CD8-positive, alpha-beta memory T cell (primary cell): ENCODE data around the gene IL24. TPM values are rescaled to one million over a fixed set of nuclear protein-coding genes. Genes with fewer than 3 reads are reported as not detected.
A peak's percentile ranks its signal among the peaks of the same experiment; 100 is the strongest.

Experiments
- CTCF ChIA-PET: fragments of 350-600 bp; sonication (Branson Sonifier 250); formaldehyde crosslinking; loops from one replicate; lab custom pipeline; 2021; ENCODE audit warnings: antibody characterized with exemption; lab: Charles Lee
- POLR2A ChIA-PET: fragments of 350-600 bp; sonication (Branson Sonifier 250); formaldehyde crosslinking; loops from one replicate; lab custom pipeline; 2021; ENCODE audit warnings: antibody characterized with exemption; lab: Charles Lee
- DNase-seq, 5 donors: peaks; one replicate each; pipeline versions ENCODE4 v3.0.0 to v3.0.0-alpha.2; 2020 to 2022; ENCODE audit warnings: mixed read lengths in 1 of 5
- H3K27ac ChIP-seq: one replicate; pipeline ENCODE4 v1.7.0; 2013; ENCODE audit warnings: low read depth, mild to moderate bottlenecking, low read length, moderate library complexity
- H3K27me3 ChIP-seq: 2 replicates; pipeline ENCODE4 v1.7.0; 2013; ENCODE audit warnings: low read length, mild to moderate bottlenecking; ENCODE audit not compliant: insufficient read depth, poor library complexity, severe bottlenecking
- H3K36me3 ChIP-seq: 2 replicates; pipeline ENCODE4 v1.7.0; 2013; ENCODE audit warnings: mild to moderate bottlenecking, low read length, moderate library complexity; ENCODE audit not compliant: insufficient read depth
- H3K4me1 ChIP-seq: 2 replicates; pipeline ENCODE4 v1.7.0; 2013; ENCODE audit warnings: mild to moderate bottlenecking, low read length, moderate library complexity; ENCODE audit not compliant: insufficient read depth
- H3K4me3 ChIP-seq: 2 replicates; pipeline ENCODE4 v1.7.0; 2013; ENCODE audit warnings: mild to moderate bottlenecking, low read length
- H3K9me3 ChIP-seq: 2 replicates; pipeline ENCODE4 v1.7.0; 2013; ENCODE audit warnings: mild to moderate bottlenecking, low read length
- H3K27ac Mint-ChIP-seq, 8 donors: one replicate each; pipeline ENCODE4 v1.8.0; 2020 to 2021; ENCODE audit warnings: mixed read lengths in 8 of 8, mild to moderate bottlenecking in 6 of 8, inconsistent platforms in 3 of 8, moderate library complexity in 3 of 8
- H3K27me3 Mint-ChIP-seq, 2 donors: one replicate each; pipeline ENCODE4 v1.8.0; 2020 to 2021; ENCODE audit warnings: mixed read lengths in 2 of 2, mild to moderate bottlenecking in 1 of 2, moderate library complexity in 1 of 2
- H3K36me3 Mint-ChIP-seq, 3 donors: one replicate each; pipeline ENCODE4 v1.8.0; 2020 to 2021; ENCODE audit warnings: mixed read lengths in 3 of 3, inconsistent platforms in 1 of 3, mild to moderate bottlenecking in 1 of 3
- H3K4me1 Mint-ChIP-seq, 3 donors: one replicate each; pipeline ENCODE4 v1.8.0; 2020 to 2021; ENCODE audit warnings: mixed read lengths in 3 of 3, inconsistent platforms in 1 of 3, mild to moderate bottlenecking in 1 of 3
- H3K4me3 Mint-ChIP-seq, 7 donors: one replicate each; pipeline ENCODE4 v1.8.0; 2020 to 2021; ENCODE audit warnings: mixed read lengths in 7 of 7, mild to moderate bottlenecking in 6 of 7, moderate library complexity in 4 of 7, inconsistent platforms in 2 of 7
- H3K9me3 Mint-ChIP-seq, 5 donors: one replicate each; pipeline ENCODE4 v1.8.0; 2020 to 2022; ENCODE audit warnings: mixed read lengths in 5 of 5, mild to moderate bottlenecking in 3 of 5, moderate library complexity in 2 of 5, inconsistent platforms in 1 of 5
- polyA plus RNA-seq: library from polyadenylated mRNA; unstranded; fragments of 300-500 nt; fragmentation: Illumina TruSeq; gene quantifications from one replicate; pipeline ENCODE4 v1.2.3, GENCODE V29; 2021
- total RNA-seq, 2 experiments: library from RNA; stranded (reverse); gene quantifications; one replicate each; pipeline ENCODE4 v1.2.3, GENCODE V29; 2021

IL24 gene
- total and polyA plus RNA-seq, 3 experiments from 2014 or later, result 2.0 to 22.5 (median 2.9) TPM

DNA sequence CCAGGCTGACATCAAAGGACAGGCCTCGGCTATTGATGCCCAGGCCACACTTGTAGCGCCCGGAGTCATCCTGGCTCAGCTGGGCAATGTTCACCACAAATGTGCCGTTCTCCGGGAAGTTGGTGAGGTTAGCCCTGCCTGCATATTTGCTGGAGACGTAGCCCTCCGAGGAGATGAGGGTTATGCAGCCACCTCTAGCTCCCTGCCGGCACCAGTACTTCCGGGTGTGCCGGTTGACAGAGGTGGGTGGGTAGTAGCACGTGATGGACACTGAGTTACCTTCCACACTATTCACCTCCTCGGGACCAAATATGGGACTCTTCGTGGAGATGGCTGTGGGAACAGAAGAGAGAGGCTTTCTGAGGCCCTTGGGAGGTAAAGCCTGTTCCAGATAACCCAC lies 41.9 kb downstream of the IL24 start:
- Histone ChIP-seq H3K36me3 (no peaks in the 10 kb centered on the region), H3K9me3 (no peaks in the 10 kb centered on the region), H3K27me3 (no peaks in the 10 kb centered on the region), H3K4me3 (no peak overlapping the region), H3K4me1 (no peaks in the 10 kb centered on the region), H3K27ac (no peak overlapping the region)
- no peak overlapping the region for H3K4me3 Mint-ChIP-seq
- ChIA-PET POLR2A (no interaction called here), CTCF (interaction anchor here (1.0 to 1.2 kb wide), 2 partner anchors 204 to 449 kb away, joined by 3 read pairs; no protein-coding TSS in a partner anchor)
- peaks cover 0 to 5% (median 0%) of the 10 kb centered on the region in 3 donors for H3K4me1 Mint-ChIP-seq
- H3K27ac Mint-ChIP-seq, result no peak overlapping the region
- H3K36me3 Mint-ChIP-seq, result no peaks in the 10 kb centered on the region
- no peaks in the 10 kb centered on the region for H3K9me3 Mint-ChIP-seq
- H3K27me3 Mint-ChIP-seq, result peaks cover 4 to 5% of the 10 kb centered on the region in 2 donors
- no peak for DNase-seq

DNA sequence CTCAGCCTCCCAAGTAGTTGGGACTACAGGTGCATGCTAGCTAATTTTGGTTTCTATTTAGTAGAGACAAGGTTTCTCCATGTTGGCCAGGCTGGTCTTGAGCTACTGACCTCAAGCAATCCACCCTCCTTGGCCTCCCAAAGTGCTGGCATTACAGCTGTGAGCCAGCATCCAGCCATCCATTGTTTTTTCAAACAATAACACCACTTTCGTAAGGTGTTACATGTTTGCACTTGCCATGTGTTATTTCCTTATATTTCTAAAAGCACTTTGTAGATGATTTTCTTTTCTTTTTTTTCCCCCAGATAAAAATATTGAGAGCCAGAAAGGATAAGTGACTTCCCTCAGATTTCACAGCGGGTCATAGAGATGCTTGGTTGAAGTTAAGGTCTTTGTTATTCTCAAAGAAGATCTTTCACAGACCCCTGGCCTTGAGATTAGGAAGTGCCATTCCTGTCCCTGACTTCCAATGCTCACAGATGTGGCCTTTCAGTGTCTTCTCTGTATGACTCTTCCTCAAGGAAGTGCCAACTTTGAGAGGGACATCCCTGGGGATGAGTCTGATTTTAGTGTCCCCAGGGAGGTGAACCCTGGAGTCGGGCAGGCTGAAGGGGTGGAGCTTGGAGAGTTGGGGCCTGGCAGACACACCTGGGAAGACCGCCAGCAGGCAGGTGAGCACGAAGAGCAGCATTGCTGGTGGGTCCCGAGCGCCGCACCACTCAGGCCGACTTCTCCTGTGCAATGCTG lies 42.8 kb downstream of the IL24 start:
- CTCF ChIA-PET, result interaction anchor here (1.1 kb wide), 1 partner anchor 28 kb away, joined by 3 read pairs; no protein-coding TSS in a partner anchor

DNA sequence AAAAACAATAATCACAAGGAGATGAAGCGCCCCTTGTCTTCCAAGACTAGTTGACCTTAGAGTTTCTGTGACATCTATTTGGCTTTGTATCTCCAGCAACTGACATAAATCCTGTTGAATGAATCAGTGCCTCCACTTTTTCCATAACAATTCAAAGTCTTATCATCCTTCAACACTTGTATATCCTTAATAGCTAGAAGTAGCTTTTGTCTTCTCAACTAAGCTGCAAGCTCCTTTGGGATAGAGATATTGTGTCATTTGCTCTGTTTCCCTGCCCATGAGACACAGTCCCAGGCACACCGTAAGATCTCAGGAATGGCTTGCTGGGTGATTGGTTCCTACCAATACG lies 43.3 kb downstream of the IL24 start:
- ChIA-PET CTCF (interaction anchor here (1.1 kb wide), 1 partner anchor 28 kb away, joined by 3 read pairs; no protein-coding TSS in a partner anchor), POLR2A (no interaction called here)
- Mint-ChIP-seq H3K4me3 (no peak overlapping the region), H3K4me1 (peaks cover 8 to 16% (median 11%) of the 10 kb centered on the region in 3 donors), H3K27me3 (peaks cover 5 to 8% of the 10 kb centered on the region in 2 donors), H3K36me3 (no peaks in the 10 kb centered on the region), H3K27ac (peak overlapping the region in 1 of 8 donors; percentile 38), H3K9me3 (no peaks in the 10 kb centered on the region)
- Histone ChIP-seq H3K27me3 (no peaks in the 10 kb centered on the region), H3K36me3 (no peaks in the 10 kb centered on the region), H3K9me3 (no peaks in the 10 kb centered on the region), H3K27ac (no peak overlapping the region), H3K4me3 (no peak overlapping the region), H3K4me1 (peaks cover 4% of the 10 kb centered on the region)
- no peak for DNase-seq

More for the DNA sequence above, 42.8 kb downstream of the IL24 start:
- no peak overlapping the region for H3K27ac ChIP-seq
- Mint-ChIP-seq H3K27ac (peak overlapping the region in 1 of 8 donors; percentile 6), H3K4me1 (peaks cover 7 to 12% (median 7%) of the 10 kb centered on the region in 3 donors), H3K4me3 (no peak overlapping the region), H3K27me3 (peaks cover 5 to 8% of the 10 kb centered on the region in 2 donors), H3K36me3 (no peaks in the 10 kb centered on the region), H3K9me3 (no peaks in the 10 kb centered on the region)
- H3K27me3 ChIP-seq, result no peaks in the 10 kb centered on the region
- no peak for DNase-seq
- no peaks in the 10 kb centered on the region for H3K36me3 ChIP-seq
- no peak overlapping the region for H3K4me3 ChIP-seq
- H3K9me3 ChIP-seq, result no peaks in the 10 kb centered on the region
- H3K4me1 ChIP-seq, result peaks cover 4% of the 10 kb centered on the region
- POLR2A ChIA-PET, result no interaction called here

DNA sequence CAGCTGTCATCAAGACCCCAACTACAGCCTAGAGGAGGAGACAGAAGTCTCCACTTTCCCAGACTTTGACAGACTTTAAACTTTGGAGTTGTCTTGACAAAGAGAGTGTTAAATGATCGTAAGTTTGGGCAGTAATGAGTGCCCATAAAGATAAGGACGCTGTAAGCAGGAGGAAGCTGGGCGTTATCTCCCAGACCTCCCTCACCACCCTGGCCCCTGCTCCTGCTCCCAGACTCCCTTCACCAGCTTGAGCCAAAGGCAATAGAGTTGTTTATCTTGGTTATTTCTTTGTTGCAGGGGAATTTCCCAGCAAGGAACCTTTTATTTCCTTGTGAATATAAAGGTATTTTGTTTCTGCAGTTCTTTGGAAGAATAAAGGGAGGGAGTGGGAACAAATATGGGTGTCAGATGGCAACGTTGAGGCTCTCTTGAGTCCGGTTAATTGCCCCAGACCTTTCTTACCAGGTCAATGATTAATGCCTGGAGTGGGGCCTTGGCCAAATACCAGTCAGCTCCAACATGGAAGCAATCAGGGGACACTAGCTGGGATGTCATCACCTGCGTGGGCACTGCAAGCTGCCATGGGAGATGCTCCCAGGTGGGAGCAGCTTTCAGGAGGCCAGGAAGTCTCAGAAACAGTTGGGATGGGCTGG lies 44.6 kb downstream of the IL24 start:
- no peak overlapping the region for H3K4me3 Mint-ChIP-seq
- no peaks in the 10 kb centered on the region for H3K36me3 ChIP-seq
- H3K27me3 ChIP-seq, result no peaks in the 10 kb centered on the region
- no peaks in the 10 kb centered on the region for H3K9me3 Mint-ChIP-seq
- no peaks in the 10 kb centered on the region for H3K36me3 Mint-ChIP-seq
- ChIA-PET CTCF (interaction anchor here (0.7 to 1.5 kb wide), 4 partner anchors 8 to 87 kb away, joined by 3 to 8 read pairs (median 4); no protein-coding TSS in a partner anchor), POLR2A (no interaction called here)
- peak overlapping the region in 1 of 8 donors; percentile 5 for H3K27ac Mint-ChIP-seq
- no peak overlapping the region for H3K4me3 ChIP-seq
- DNase-seq, result no peak
- peaks cover 8 to 16% (median 13%) of the 10 kb centered on the region in 3 donors for H3K4me1 Mint-ChIP-seq
- peaks cover 8% of the 10 kb centered on the region in 2 donors for H3K27me3 Mint-ChIP-seq
- H3K27ac ChIP-seq, result no peak overlapping the region
- no peaks in the 10 kb centered on the region for H3K9me3 ChIP-seq
- H3K4me1 ChIP-seq, result peaks cover 4% of the 10 kb centered on the region

DNA sequence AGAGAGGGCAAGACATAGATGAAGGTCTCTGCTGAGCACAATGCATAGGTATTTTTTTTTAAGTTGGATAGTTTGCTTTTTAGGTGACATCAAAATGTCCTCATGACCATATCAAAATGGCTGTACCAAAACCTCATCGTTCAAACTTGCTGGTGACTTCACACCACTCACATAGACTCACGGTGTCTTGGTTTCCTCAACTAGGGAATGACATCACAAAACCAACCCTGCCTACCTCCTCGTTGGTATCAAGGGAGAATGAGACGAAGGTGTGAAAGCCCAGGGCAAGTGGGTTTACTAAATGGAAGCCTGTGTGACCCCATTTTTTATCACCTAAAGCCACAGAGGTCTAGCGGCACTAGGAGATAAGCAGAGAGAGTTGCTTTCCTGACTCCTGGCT lies 47.5 kb downstream of the IL24 start:
- H3K27me3 ChIP-seq, result no peaks in the 10 kb centered on the region
- no peaks in the 10 kb centered on the region for H3K9me3 ChIP-seq
- no peaks in the 10 kb centered on the region for H3K9me3 Mint-ChIP-seq
- no peaks in the 10 kb centered on the region for H3K36me3 Mint-ChIP-seq
- no peak overlapping the region for H3K4me3 ChIP-seq
- H3K4me3 Mint-ChIP-seq, result peak overlapping the region in 2 of 7 donors; percentile 22 to 23
- H3K4me1 Mint-ChIP-seq, result peaks cover 8 to 21% (median 18%) of the 10 kb centered on the region in 3 donors
- H3K4me1 ChIP-seq, result peaks cover 4% of the 10 kb centered on the region
- POLR2A ChIA-PET, result no interaction called here
- H3K27ac ChIP-seq, result no peak overlapping the region
- peaks cover 8 to 10% of the 10 kb centered on the region in 2 donors for H3K27me3 Mint-ChIP-seq
- peak overlapping the region in 6 of 8 donors; percentile 27 to 89 (median 70) for H3K27ac Mint-ChIP-seq
- CTCF ChIA-PET, result no interaction called here
- DNase-seq, result peak in 1 of 5 donors; percentile 54
- no peaks in the 10 kb centered on the region for H3K36me3 ChIP-seq

DNA sequence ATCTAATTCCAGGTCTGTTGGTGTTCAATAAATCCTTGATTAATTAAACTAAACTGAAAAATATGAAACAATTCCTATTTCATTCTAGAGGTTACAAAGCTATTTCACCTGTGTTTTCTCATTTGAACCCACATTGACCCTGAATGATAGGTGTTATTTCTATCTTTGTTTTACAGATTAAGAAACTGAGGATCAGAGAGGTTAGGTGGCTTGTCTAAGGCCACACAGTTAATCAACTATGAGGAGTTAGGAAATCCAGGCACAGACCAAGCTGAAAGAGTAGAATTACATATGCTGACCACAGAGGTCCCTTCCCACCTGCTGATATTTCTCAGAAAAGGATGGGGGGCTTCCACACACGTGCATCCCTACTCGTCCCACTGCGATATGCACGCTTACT lies 48.5 kb downstream of the IL24 start:
- Histone ChIP-seq H3K36me3 (no peaks in the 10 kb centered on the region), H3K4me3 (no peak overlapping the region), H3K27ac (no peak overlapping the region), H3K4me1 (peaks cover 4% of the 10 kb centered on the region), H3K27me3 (no peaks in the 10 kb centered on the region), H3K9me3 (no peaks in the 10 kb centered on the region)
- H3K27ac Mint-ChIP-seq, result peak overlapping the region in 2 of 8 donors; percentile 44 to 92
- POLR2A ChIA-PET, result no interaction called here
- peaks cover 6 to 8% of the 10 kb centered on the region in 2 donors for H3K27me3 Mint-ChIP-seq
- no peak overlapping the region for H3K4me3 Mint-ChIP-seq
- H3K9me3 Mint-ChIP-seq, result peaks cover 0 to 2% (median 0%) of the 10 kb centered on the region in 5 donors
- CTCF ChIA-PET, result interaction anchor here (1.0 to 1.2 kb wide), 2 partner anchors 8 to 10 kb away, joined by 3 read pairs; no protein-coding TSS in a partner anchor
- H3K36me3 Mint-ChIP-seq, result peaks cover 0 to 1% (median 0%) of the 10 kb centered on the region in 3 donors
- no peak for DNase-seq
- H3K4me1 Mint-ChIP-seq, result peaks cover 8 to 21% (median 18%) of the 10 kb centered on the region in 3 donors

DNA sequence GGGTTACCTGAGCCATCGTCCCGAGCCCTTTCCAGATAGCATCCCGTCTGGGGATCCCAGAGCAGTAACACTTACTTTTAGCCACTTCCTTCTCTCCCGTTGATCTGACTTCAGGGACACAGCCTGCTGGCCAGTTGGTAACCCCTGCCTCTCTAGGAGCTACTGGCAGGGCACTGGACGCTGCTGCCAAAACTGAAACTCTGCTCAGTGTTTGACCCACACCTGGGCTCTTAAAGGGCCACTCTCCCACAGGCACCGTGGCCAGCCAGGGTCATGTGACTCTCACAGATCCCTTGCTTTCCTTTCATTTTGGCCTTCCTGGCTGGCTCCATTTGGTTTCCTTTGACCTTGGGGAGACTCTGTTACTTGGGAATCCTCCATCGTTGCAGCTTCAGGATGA lies 49.0 kb downstream of the IL24 start, which contains the start of gene PIGR:
TSS of gene PIGR (minus strand) at position 206 of the 400 bp plus-strand sequence. CDS start 5,935 bp downstream, outside the sequence.
- H3K36me3 Mint-ChIP-seq, result peaks cover 0 to 1% (median 0%) of the 10 kb centered on the region in 3 donors
- peaks cover 0 to 2% (median 0%) of the 10 kb centered on the region in 5 donors for H3K9me3 Mint-ChIP-seq
- peak within 1 kb of the TSS in 6 of 8 donors; percentile 23 to 92 (median 40) for H3K27ac Mint-ChIP-seq
- Histone ChIP-seq H3K27me3 (no peaks in the 10 kb centered on the region), H3K9me3 (no peaks in the 10 kb centered on the region), H3K4me1 (peaks cover 4% of the 10 kb centered on the region), H3K27ac (no peak within 1 kb of the TSS), H3K36me3 (no peaks in the 10 kb centered on the region), H3K4me3 (no peak within 1 kb of the TSS)
- H3K4me3 Mint-ChIP-seq, result no peak within 1 kb of the TSS
- DNase-seq, result no peak
- peaks cover 5 to 8% of the 10 kb centered on the region in 2 donors for H3K27me3 Mint-ChIP-seq
- CTCF ChIA-PET, result interaction anchor here (1.0 to 1.2 kb wide), 3 partner anchors 10 to 37 kb away, joined by 3 read pairs; no protein-coding TSS in a partner anchor
- POLR2A ChIA-PET, result no interaction called here
- peaks cover 8 to 21% (median 18%) of the 10 kb centered on the region in 3 donors for H3K4me1 Mint-ChIP-seq
